ENCODE measurements around the gene TAF6.

DNA sequence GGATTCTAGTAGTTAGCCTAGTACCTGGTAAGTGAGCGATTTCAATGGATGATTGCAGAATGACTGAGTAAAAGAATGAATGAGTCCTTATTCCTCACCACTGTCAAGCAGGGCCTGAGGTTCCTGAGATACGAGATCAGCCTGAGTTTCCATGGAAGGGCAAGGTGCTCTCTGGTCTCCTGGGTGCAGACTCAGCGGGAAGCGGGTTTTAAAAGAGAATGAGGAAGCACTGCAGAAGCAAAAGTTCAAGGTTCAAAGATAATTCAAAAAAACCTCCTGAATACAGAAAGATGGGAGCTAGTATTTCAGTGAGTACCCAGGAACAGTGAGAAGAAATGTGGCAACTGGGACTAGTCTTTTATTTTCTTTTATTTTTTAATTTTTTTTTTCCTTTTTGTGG, 42.0 kb downstream of the TAF6 start:
- TF ChIP-seq POLR2A (IDR thresholded peaks at IDR 0.05; ENCODE audit: low read length) (no peak), GATA1 (IDR thresholded peaks at IDR 0.05; ENCODE audit: low read depth, low read length) (no peak)

Measured in erythroblast (primary cell).